ACHN (cell line): ENCODE measurements around the gene LNX2.

ENCODE experiments used
- DNase-seq: peaks from one replicate; pipeline ENCODE4 v3.0.0-alpha.2; 2015
- in situ Hi-C: cut with HindIII; loops from 2 replicates; pipeline ENCODE4 v1.10.0; 2017; ENCODE audit warnings: low sequenced_read_pairs, low pct_ligation_motif_present, low pct_unique_long_range_greater_than_20kb

LNX2 gene

GRCh38 chr13:27496006-27496405 lies 124.3 kb downstream of the LNX2 start:
- in situ Hi-C loops, result no loop called here
- DNase-seq, result no peak
